Measurements from ENCODE around the gene NID1. TPM values are rescaled to one million over a fixed set of nuclear protein-coding genes. Genes with fewer than 3 reads are reported as not detected.

NID1 gene
- polyA plus RNA-seq, 1 donor from 2014 or later: 0.04 TPM

- Histone ChIP-seq H3K9ac (ENCODE audit: low read length) (no peak overlapping the region), H2AFZ (ENCODE audit: low read depth, low read length) (no peak overlapping the region), H3K9me2 (ENCODE audit: insufficient read depth, low read length) (no peaks in the 10 kb centered on the region), H3F3A (ENCODE audit: insufficient read depth, low read length, poor library complexity, severe bottlenecking) (no peaks in the 10 kb centered on the region), H3K9me3 (ENCODE audit: low read length) (no peaks in the 10 kb centered on the region), H3K79me2 (replicated peaks; ENCODE audit: insufficient read depth, low read length) (no peaks in the 10 kb centered on the region), H3K27ac (ENCODE audit: low read length) (no peak overlapping the region), H3K27me3 (ENCODE audit: insufficient read depth, low read depth, low read length) (no peaks in the 10 kb centered on the region), H4K20me1 (ENCODE audit: insufficient read depth) (no peaks in the 10 kb centered on the region), H3K36me3 (ENCODE audit: insufficient read depth, low read length) (no peaks in the 10 kb centered on the region), H3K4me3 (ENCODE audit: low read length) (no peak overlapping the region), H3K4me2 (ENCODE audit: low read length) (no peak overlapping the region)
- TF ChIP-seq EP300 (conservative IDR thresholded peaks at IDR 0.05; ENCODE audit: poor library complexity, severe bottlenecking) (no peak), CTCF (IDR thresholded peaks at IDR 0.05; ENCODE audit: poor library complexity, severe bottlenecking) (no peak), MXI1 (conservative IDR thresholded peaks at IDR 0.05; ENCODE audit: poor library complexity, severe bottlenecking) (no peak), EZH2 (IDR thresholded peaks at IDR 0.05; ENCODE audit: borderline replicate concordance, insufficient read depth, low read length, poor library complexity, severe bottlenecking) (no peak), RAD21 (conservative IDR thresholded peaks at IDR 0.05) (no peak), REST (IDR thresholded peaks at IDR 0.05; ENCODE audit: borderline replicate concordance) (no peak), POLR2AphosphoS5 (IDR thresholded peaks at IDR 0.05) (no peak), SMC3 (conservative IDR thresholded peaks at IDR 0.05; ENCODE audit: poor library complexity) (no peak), TAF1 (IDR thresholded peaks at IDR 0.05; ENCODE audit: low read depth) (no peak)
Measured at GRCh38 chr1:235998812-235999211, 66.1 kb downstream of the NID1 start.

DNA sequence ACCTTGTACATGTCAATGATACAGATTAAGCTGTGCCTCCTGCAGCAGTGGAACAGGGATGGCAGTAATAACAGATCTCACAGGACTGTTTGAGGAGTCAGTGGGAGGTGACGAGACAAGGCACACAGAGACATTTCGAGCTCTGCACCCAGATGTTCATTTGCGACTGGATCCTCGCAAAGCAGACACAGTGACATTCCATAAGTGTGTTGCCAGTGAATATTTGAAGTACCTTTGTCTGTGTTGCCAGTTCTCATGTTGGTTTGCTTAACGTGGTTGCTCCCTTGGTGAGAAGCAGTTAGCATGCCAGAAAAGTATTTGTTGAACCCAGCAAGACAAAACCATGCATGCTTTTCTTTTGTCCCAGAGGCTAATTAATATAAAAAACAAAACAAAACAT, 67.0 kb downstream of the NID1 start:
- Histone ChIP-seq H3K36me3 (ENCODE audit: insufficient read depth, low read length) (no peaks in the 10 kb centered on the region), H3K4me3 (ENCODE audit: low read length) (no peak overlapping the region), H3K9me3 (ENCODE audit: low read length) (no peaks in the 10 kb centered on the region)

More for the DNA sequence above, 67.0 kb downstream of the NID1 start:
- H3K4me2 ChIP-seq (ENCODE audit: low read length): no peak overlapping the region
- H3F3A ChIP-seq (ENCODE audit: insufficient read depth, low read length, poor library complexity, severe bottlenecking): no peaks in the 10 kb centered on the region
- no peak for TF ChIP-seq REST (IDR thresholded peaks at IDR 0.05; ENCODE audit: borderline replicate concordance)
- no peak for TF ChIP-seq MXI1 (conservative IDR thresholded peaks at IDR 0.05; ENCODE audit: poor library complexity, severe bottlenecking)
- no peak for TF ChIP-seq SMC3 (conservative IDR thresholded peaks at IDR 0.05; ENCODE audit: poor library complexity)
- TF ChIP-seq CTCF (IDR thresholded peaks at IDR 0.05; ENCODE audit: poor library complexity, severe bottlenecking): no peak
- TF ChIP-seq EZH2 (IDR thresholded peaks at IDR 0.05; ENCODE audit: borderline replicate concordance, insufficient read depth, low read length, poor library complexity, severe bottlenecking): no peak
- no peak for TF ChIP-seq RAD21 (conservative IDR thresholded peaks at IDR 0.05)
- no peaks in the 10 kb centered on the region for H3K79me2 ChIP-seq (replicated peaks; ENCODE audit: insufficient read depth, low read length)
- H3K9ac ChIP-seq (ENCODE audit: low read length): no peak overlapping the region
- H4K20me1 ChIP-seq (ENCODE audit: insufficient read depth): no peaks in the 10 kb centered on the region
- H3K27ac ChIP-seq (ENCODE audit: low read length): no peak overlapping the region
- H3K27me3 ChIP-seq (ENCODE audit: insufficient read depth, low read depth, low read length): no peaks in the 10 kb centered on the region
- H3K9me2 ChIP-seq (ENCODE audit: insufficient read depth, low read length): no peaks in the 10 kb centered on the region
- H2AFZ ChIP-seq (ENCODE audit: low read depth, low read length): no peak overlapping the region
